ENCODE measurements around the gene TRIM65. TPM values are rescaled to one million over a fixed set of nuclear protein-coding genes. Genes with fewer than 3 reads are reported as not detected.
A peak's percentile ranks its signal among the peaks of the same experiment; 100 is the strongest.
"Not testable (repeated sequence)": the region's sequence is repeated elsewhere in the genome, so short reads cannot be mapped to it uniquely, and the experiment has no call there.

The TRIM65 gene
- total RNA-seq, 1 experiment from 2014 or later = 23.1 TPM

DNA sequence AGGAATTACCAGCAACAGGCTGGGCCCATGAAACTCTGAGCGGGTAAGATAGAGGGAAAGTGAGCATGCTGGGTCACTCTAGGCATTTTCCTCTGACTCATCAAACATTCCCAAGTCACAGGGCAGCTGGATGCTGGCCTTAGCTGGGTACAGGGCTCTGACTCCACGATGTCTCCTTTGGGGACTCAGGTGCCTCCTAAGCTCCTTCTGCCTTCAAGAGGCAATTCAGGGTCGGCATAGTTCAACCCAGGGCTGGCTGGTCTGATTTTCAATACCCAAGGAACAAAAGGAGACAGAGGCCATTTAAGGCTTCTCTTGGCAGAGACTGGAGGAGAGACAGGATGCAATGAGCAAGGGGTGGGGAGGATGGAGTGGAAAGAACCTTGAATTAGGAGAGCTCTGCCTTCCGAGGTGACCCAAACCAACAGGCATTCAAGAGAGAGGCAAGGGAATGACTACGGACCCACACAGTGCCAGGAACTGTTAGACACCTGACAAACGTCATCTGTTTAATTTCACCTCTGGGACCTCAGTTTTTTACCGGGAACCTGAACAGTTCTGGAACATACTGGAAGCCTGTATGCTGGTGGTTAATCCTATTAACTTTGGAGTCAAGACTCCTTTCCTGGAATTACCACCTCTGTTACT is 42.5 kb downstream of the TRIM65 start:
- Mint-ChIP-seq H3K36me3 (ENCODE audit: insufficient read depth, unreplicated experiment) (peaks cover 18% of the 10 kb centered on the region), H3K4me1 (ENCODE audit: low read depth, unreplicated experiment) (peaks cover 12% of the 10 kb centered on the region), H3K27ac (ENCODE audit: unreplicated experiment) (no peak overlapping the region), H3K4me3 (ENCODE audit: unreplicated experiment) (no peak overlapping the region), H3K27me3 (ENCODE audit: insufficient read depth, unreplicated experiment) (no peaks in the 10 kb centered on the region), H3K9me3 (ENCODE audit: unreplicated experiment) (no peaks in the 10 kb centered on the region)
- Histone ChIP-seq H3K36me3 (ENCODE audit: control insufficient read depth, insufficient read depth, low read length) (peaks cover 1% of the 10 kb centered on the region; the same call in 1 of the 2 replicates), H3K4me3 (ENCODE audit: low read depth, low read length) (peak overlapping the region; percentile 84), H3K9me3 (no peaks in the 10 kb centered on the region), H3K27me3 (replicated peaks; ENCODE audit: control insufficient read depth, insufficient read depth, low read length) (no peaks in the 10 kb centered on the region), H3K4me1 (peaks cover 6% of the 10 kb centered on the region)
- DNase-seq = no peak
- ChIA-PET CTCF (interaction anchor here (0.6 to 3.0 kb wide), 7 partner anchors 8 to 221 kb away, joined by 8 to 34 read pairs (median 16); partner anchors contain the start of genes SMIM5, TRIM47 and TRIM65), POLR2A (interaction anchor here (0.7 to 3.2 kb wide), 3 partner anchors 13 to 74 kb away, joined by 7 to 37 read pairs (median 9); partner anchors contain the start of gene TRIM65)
- BruUV-seq (replicated peaks) = TSS peak; percentile 82
- intact Hi-C loops (cut with micrococcal nuclease; ENCODE audit: unreplicated experiment) = loop anchor here (2.0 kb wide), 1 partner anchor 51 kb away; the partner anchor contains the start of gene MRPL38
- TF ChIP-seq, protein P1, sequence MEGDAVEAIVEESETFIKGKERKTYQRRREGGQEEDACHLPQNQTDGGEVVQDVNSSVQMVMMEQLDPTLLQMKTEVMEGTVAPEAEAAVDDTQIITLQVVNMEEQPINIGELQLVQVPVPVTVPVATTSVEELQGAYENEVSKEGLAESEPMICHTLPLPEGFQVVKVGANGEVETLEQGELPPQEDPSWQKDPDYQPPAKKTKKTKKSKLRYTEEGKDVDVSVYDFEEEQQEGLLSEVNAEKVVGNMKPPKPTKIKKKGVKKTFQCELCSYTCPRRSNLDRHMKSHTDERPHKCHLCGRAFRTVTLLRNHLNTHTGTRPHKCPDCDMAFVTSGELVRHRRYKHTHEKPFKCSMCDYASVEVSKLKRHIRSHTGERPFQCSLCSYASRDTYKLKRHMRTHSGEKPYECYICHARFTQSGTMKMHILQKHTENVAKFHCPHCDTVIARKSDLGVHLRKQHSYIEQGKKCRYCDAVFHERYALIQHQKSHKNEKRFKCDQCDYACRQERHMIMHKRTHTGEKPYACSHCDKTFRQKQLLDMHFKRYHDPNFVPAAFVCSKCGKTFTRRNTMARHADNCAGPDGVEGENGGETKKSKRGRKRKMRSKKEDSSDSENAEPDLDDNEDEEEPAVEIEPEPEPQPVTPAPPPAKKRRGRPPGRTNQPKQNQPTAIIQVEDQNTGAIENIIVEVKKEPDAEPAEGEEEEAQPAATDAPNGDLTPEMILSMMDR (IDR thresholded peaks at IDR 0.05; ENCODE audit: insufficient read depth in 1 of 2, low read depth in 1 of 2, low read length in 1 of 2, severe bottlenecking in 1 of 2, unreplicated experiment in 1 of 2) = no peak

DNA sequence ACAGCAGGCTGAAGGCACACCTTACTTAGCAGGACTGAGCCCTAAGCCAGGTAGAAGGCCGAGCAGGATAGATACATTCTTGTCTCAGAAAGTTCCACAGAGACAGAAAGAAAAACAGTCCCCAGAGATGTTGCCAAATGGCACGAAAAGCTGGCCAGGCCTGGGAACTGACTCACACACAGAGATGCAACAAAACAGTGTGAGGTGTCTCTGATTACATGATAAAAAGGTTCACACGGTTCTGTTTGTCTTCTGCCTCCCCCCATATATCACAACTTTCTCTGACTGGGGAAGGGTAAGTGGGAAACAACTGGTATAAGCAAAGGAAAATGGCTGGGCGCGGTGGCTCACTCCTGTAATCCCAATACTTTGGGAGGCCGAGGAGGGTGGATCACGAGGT is 43.3 kb downstream of the TRIM65 start:
- no peaks in the 10 kb centered on the region for H3K27me3 ChIP-seq (replicated peaks; ENCODE audit: control insufficient read depth, insufficient read depth, low read length)
- BruUV-seq (replicated peaks) = no TSS peak
- TF ChIP-seq, protein P1 (IDR thresholded peaks at IDR 0.05; ENCODE audit: insufficient read depth in 1 of 2, low read depth in 1 of 2, low read length in 1 of 2, severe bottlenecking in 1 of 2, unreplicated experiment in 1 of 2) = no peak
- no peak overlapping the region for H3K4me3 ChIP-seq (ENCODE audit: low read depth, low read length)
- no peak overlapping the region for H3K4me3 Mint-ChIP-seq (ENCODE audit: unreplicated experiment)
- intact Hi-C loops (cut with micrococcal nuclease; ENCODE audit: unreplicated experiment) = no loop called here
- H3K9me3 ChIP-seq = no peaks in the 10 kb centered on the region
- CTCF ChIA-PET = interaction anchor here (2.3 kb wide), 1 partner anchor 70 kb away, joined by 8 read pairs; no protein-coding TSS in a partner anchor
- no peak overlapping the region for H3K27ac Mint-ChIP-seq (ENCODE audit: unreplicated experiment)
- DNase-seq = no peak
- no peaks in the 10 kb centered on the region for H3K9me3 Mint-ChIP-seq (ENCODE audit: unreplicated experiment)
- no peaks in the 10 kb centered on the region for H3K27me3 Mint-ChIP-seq (ENCODE audit: insufficient read depth, unreplicated experiment)
- peaks cover 18% of the 10 kb centered on the region for H3K36me3 Mint-ChIP-seq (ENCODE audit: insufficient read depth, unreplicated experiment)
- H3K4me1 Mint-ChIP-seq (ENCODE audit: low read depth, unreplicated experiment) = peaks cover 14% of the 10 kb centered on the region
- H3K36me3 ChIP-seq (ENCODE audit: control insufficient read depth, insufficient read depth, low read length) = peaks cover 6% of the 10 kb centered on the region
- POLR2A ChIA-PET = interaction anchor here (3.2 kb wide), 1 partner anchor 74 kb away, joined by 37 read pairs; a partner anchor contains a TSS
- peaks cover 6% of the 10 kb centered on the region for H3K4me1 ChIP-seq

DNA sequence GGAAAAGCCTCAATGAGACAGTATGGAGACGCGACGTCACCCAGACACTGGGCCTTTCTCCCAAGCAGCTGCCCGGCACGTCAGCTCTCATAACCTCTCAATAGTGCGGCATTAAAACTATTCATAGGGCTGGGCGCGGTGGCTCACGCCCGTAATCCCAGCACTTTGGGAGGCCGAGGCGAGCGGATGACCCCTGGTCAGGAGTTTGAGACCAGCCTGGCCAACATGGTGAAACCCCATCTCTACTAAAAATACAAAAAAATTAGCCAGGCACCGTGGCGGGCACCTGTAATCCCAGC is 45.1 kb downstream of the TRIM65 start:
- POLR2A ChIA-PET; H3K4me3 Mint-ChIP-seq (ENCODE audit: unreplicated experiment); BruUV-seq (replicated peaks); H3K27me3 ChIP-seq (replicated peaks; ENCODE audit: control insufficient read depth, insufficient read depth, low read length); CTCF ChIA-PET; intact Hi-C loops (cut with micrococcal nuclease; ENCODE audit: unreplicated experiment); H3K27ac Mint-ChIP-seq (ENCODE audit: unreplicated experiment); H3K36me3 ChIP-seq (ENCODE audit: control insufficient read depth, insufficient read depth, low read length); DNase-seq; H3K9me3 Mint-ChIP-seq (ENCODE audit: unreplicated experiment); H3K9me3 ChIP-seq; H3K4me3 ChIP-seq (ENCODE audit: low read depth, low read length); H3K27me3 Mint-ChIP-seq (ENCODE audit: insufficient read depth, unreplicated experiment): not testable (repeated sequence)
- peaks cover 16% of the 10 kb centered on the region for H3K4me1 ChIP-seq
- Mint-ChIP-seq H3K4me1 (ENCODE audit: low read depth, unreplicated experiment) (peaks cover 23% of the 10 kb centered on the region), H3K36me3 (ENCODE audit: insufficient read depth, unreplicated experiment) (peaks cover 28% of the 10 kb centered on the region)
